ENCODE measurements around the gene CD274.
"Not testable (repeated sequence)": the region's sequence is repeated elsewhere in the genome, so short reads cannot be mapped to it uniquely, and the experiment has no call there.

CD274 gene
- 9.6 reads per million, percentile 31 among the genes with 10 or more reads in this experiment for total RNA-seq

- peak; percentile 61 for DNase-seq
These were observed at the start of gene CD274 for GRCh38 chr9:5450359-5451091. Gene CD274, plus strand, starts transcription at chr9:5450542. Its CDS starts 5,572 bp downstream, at chr9:5456114.

GRCh38 chr9:5402217-5402616 lies 48.1 kb upstream of the CD274 start:
- no peak for DNase-seq

GRCh38 chr9:5408596-5408995 lies 41.7 kb upstream of the CD274 start:
- no peak for DNase-seq

GRCh38 chr9:5416953-5417352 lies 33.4 kb upstream of the CD274 start:
- no peak for DNase-seq

- DNase-seq = no peak
These were observed 31.9 kb upstream of the CD274 start for GRCh38 chr9:5418481-5418880.

- no peak for DNase-seq
These were observed 30.4 kb upstream of the CD274 start for GRCh38 chr9:5419987-5420386.

- DNase-seq = no peak
These were observed 29.2 kb upstream of the CD274 start for GRCh38 chr9:5421163-5421562.

GRCh38 chr9:5422276-5422675 lies 28.1 kb upstream of the CD274 start:
- no peak for DNase-seq

- no peak for DNase-seq
These were observed 25.2 kb upstream of the CD274 start for GRCh38 chr9:5425006-5425628.

GRCh38 chr9:5427005-5427404 lies 23.3 kb upstream of the CD274 start:
- DNase-seq = no peak

GRCh38 chr9:5428172-5428571 lies 22.2 kb upstream of the CD274 start:
- DNase-seq = no peak

- DNase-seq = no peak
These were observed 21.4 kb upstream of the CD274 start for GRCh38 chr9:5428794-5429528.

GRCh38 chr9:5429873-5430564 lies 20.3 kb upstream of the CD274 start:
- DNase-seq = no peak

GRCh38 chr9:5430912-5431311 lies 19.4 kb upstream of the CD274 start:
- DNase-seq = no peak

GRCh38 chr9:5432890-5433289 lies 17.5 kb upstream of the CD274 start:
- DNase-seq = not testable (repeated sequence)

GRCh38 chr9:5433328-5433727 lies 17.0 kb upstream of the CD274 start:
- DNase-seq = not testable (repeated sequence)

GRCh38 chr9:5433841-5434810 lies 16.2 kb upstream of the CD274 start:
- not testable (repeated sequence) for DNase-seq

- no peak for DNase-seq
These were observed 14.4 kb upstream of the CD274 start for GRCh38 chr9:5435912-5436311.

GRCh38 chr9:5436441-5436840 lies 13.9 kb upstream of the CD274 start:
- no peak for DNase-seq

GRCh38 chr9:5437254-5438216 lies 12.8 kb upstream of the CD274 start, which contains the start of gene PLGRKT:
Gene PLGRKT, minus strand, starts transcription at chr9:5437925. Its CDS starts 5,948 bp downstream, at chr9:5431977.
- peak; percentile 87 for DNase-seq
